Stomach (tissue), 19 donors: Measurements from ENCODE around the gene CUEDC2. TPM values are rescaled to one million over a fixed set of nuclear protein-coding genes. Genes with fewer than 3 reads are reported as not detected.

Experiments used
- DNase-seq, 2 donors: peaks; one replicate each; pipeline versions ENCODE4 v3.0.0 to v3.0.0-alpha.2; 2013 to 2019
- H3K27ac ChIP-seq, 5 donors: fragments of 200-600 bp in 4 of 5; sonication (generic) in 4 of 5; one replicate each; pipeline ENCODE4 v1.5.1; 2013 to 2019; ENCODE audit warnings: mild to moderate bottlenecking in 1 of 5, moderate library complexity in 1 of 5
- H3K27me3 ChIP-seq, 3 donors: fragments of 200-600 bp; sonication (generic); one replicate each; pipeline ENCODE4 v1.5.1; 2017 to 2019; ENCODE audit warnings: mixed run types in 1 of 3
- H3K36me3 ChIP-seq, 4 donors: fragments of 200-600 bp; sonication (generic); 1 replicate in 3 of 4; 2 replicates in 1 of 4; pipeline ENCODE4 v1.5.1; 2016 to 2019
- H3K4me1 ChIP-seq, 4 donors: fragments of 200-600 bp; sonication (generic); one replicate each; pipeline ENCODE4 v1.5.1; 2016 to 2019
- H3K4me3 ChIP-seq, 4 donors: fragments of 200-600 bp; sonication (generic) in 3 of 4; one replicate each; pipeline ENCODE4 v1.5.1; 2016 to 2019; ENCODE audit warnings: mild to moderate bottlenecking in 1 of 4
- H3K9me3 ChIP-seq, 4 donors: fragments of 200-600 bp; sonication (generic); one replicate each; pipeline ENCODE4 v1.5.1; 2016 to 2019
- EP300 ChIP-seq: sonication (generic); formaldehyde crosslinking; IDR thresholded peaks from one replicate; pipeline ENCODE4 v1.6.1; 2017; ENCODE audit warnings: antibody characterized with exemption
- POLR2A ChIP-seq, 4 donors: fragments of 450-650 bp; IDR thresholded peaks; one replicate each; pipeline ENCODE4 v1.6.1; 2016; ENCODE audit warnings: antibody characterized with exemption in 4 of 4, control low read depth in 2 of 4, mild to moderate bottlenecking in 1 of 4, moderate library complexity in 1 of 4
- POLR2AphosphoS5 ChIP-seq, 3 donors: sonication (generic); formaldehyde crosslinking; IDR thresholded peaks; one replicate each; pipeline ENCODE4 v1.6.1; 2016; ENCODE audit warnings: antibody characterized with exemption in 3 of 3
- WGBS, 5 donors: extraction: QIAGEN DNeasy Blood & Tissue Kit in 3 of 5; methylation state at CpG; one replicate each; pipeline versions ENCODE4 v1.1.5 to v1.1.7; 2013 to 2018; 5-methylcytosine and 5-hydroxymethylcytosine counted together
- intact Hi-C: fragments of 100-400 bp; cut with DNase I; formaldehyde crosslinking; loops from one replicate; pipeline ENCODE4 v1.15.1; 2023; ENCODE audit warnings: low total_unique reads
- long read RNA-seq, 10 donors: transcript quantifications; one replicate each; lab custom pipeline, GENCODE V29; 2026
- polyA plus RNA-seq, 3 donors: library from polyadenylated mRNA; stranded (reverse); fragments of 200-250 nt; gene quantifications; one replicate each; pipeline ENCODE4 v1.2.3, GENCODE V29; 2013
- total RNA-seq, 5 donors: library from RNA; depleted of rRNA; stranded (reverse); fragments of >200 nt; gene quantifications; one replicate each; pipeline versions ENCODE4 v1.1.0 to v1.2.3, GENCODE V29; 2014 to 2016
- TF ChIP-seq, protein P1 (sequence below), 7 experiments: fragments of 450-650 bp in 4 of 7; fragments of 200-600 bp in 3 of 7; sonication (generic) in 3 of 7; IDR thresholded peaks; one replicate each; pipeline ENCODE4 v1.5.1; 2016 to 2019; ENCODE audit warnings: antibody characterized with exemption in 7 of 7, control low read depth in 2 of 7, mild to moderate bottlenecking in 1 of 7
- donor health status: healthy with polysubstance abuse.
- donor health status: Bipolar disorder and iron deficiency.
- donor health status: healthy.

The CUEDC2 gene, protein sequence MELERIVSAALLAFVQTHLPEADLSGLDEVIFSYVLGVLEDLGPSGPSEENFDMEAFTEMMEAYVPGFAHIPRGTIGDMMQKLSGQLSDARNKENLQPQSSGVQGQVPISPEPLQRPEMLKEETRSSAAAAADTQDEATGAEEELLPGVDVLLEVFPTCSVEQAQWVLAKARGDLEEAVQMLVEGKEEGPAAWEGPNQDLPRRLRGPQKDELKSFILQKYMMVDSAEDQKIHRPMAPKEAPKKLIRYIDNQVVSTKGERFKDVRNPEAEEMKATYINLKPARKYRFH
- total RNA-seq: 100 to 1,000 TPM in 1 of 5 donors, 10 to 100 TPM in 4; 15.9 to 145 (median 31.8) TPM
- 10 to 100 TPM; 48.6 to 59.2 (median 49.2) TPM for polyA plus RNA-seq
- long read RNA-seq, donor 1, transcript CUEDC2-201 (9 exons, 1,191 nt): major isoform, 22 of 29 reads
- long read RNA-seq, donor 1, partial matches to known transcripts: 5 of 29 reads
- long read RNA-seq, donor 1, other reads (novel, unspliced or antisense): 0 of 29 reads
- long read RNA-seq, donor 2, transcript CUEDC2-201 (9 exons, 1,191 nt): major isoform, 27 of 36 reads
- long read RNA-seq, donor 2, partial matches to known transcripts: 8 of 36 reads
- long read RNA-seq, donor 2, other reads (novel, unspliced or antisense): 0 of 36 reads
- long read RNA-seq, donor 3, transcript CUEDC2-201 (9 exons, 1,191 nt): major isoform, 15 of 21 reads
- long read RNA-seq, donor 3, partial matches to known transcripts: 6 of 21 reads
- long read RNA-seq, donor 3, other reads (novel, unspliced or antisense): 0 of 21 reads
- long read RNA-seq, donor 4, partial matches to known transcripts: 0 of 2 reads
- long read RNA-seq, donor 4, other reads (novel, unspliced or antisense): 0 of 2 reads
- long read RNA-seq, donor 5, transcript CUEDC2-201 (9 exons, 1,191 nt): major isoform, 22 of 33 reads
- long read RNA-seq, donor 5, partial matches to known transcripts: 8 of 33 reads
- long read RNA-seq, donor 5, other reads (novel, unspliced or antisense): 0 of 33 reads
- long read RNA-seq, donor 6, transcript CUEDC2-201 (9 exons, 1,191 nt): major isoform, 48 of 68 reads
- long read RNA-seq, donor 6, partial matches to known transcripts: 17 of 68 reads
- long read RNA-seq, donor 6, other reads (novel, unspliced or antisense): 0 of 68 reads
- long read RNA-seq, donor 7, transcript CUEDC2-201 (9 exons, 1,191 nt): major isoform, 27 of 43 reads
- long read RNA-seq, donor 7, partial matches to known transcripts: 15 of 43 reads
- long read RNA-seq, donor 7, other reads (novel, unspliced or antisense): 0 of 43 reads
- long read RNA-seq, donor 8, transcript CUEDC2-201 (9 exons, 1,191 nt): major isoform, 15 of 27 reads
- long read RNA-seq, donor 8, partial matches to known transcripts: 10 of 27 reads
- long read RNA-seq, donor 8, other reads (novel, unspliced or antisense): 0 of 27 reads
- long read RNA-seq, donor 9, transcript CUEDC2-201 (9 exons, 1,191 nt): major isoform, 10 of 23 reads
- long read RNA-seq, donor 9, partial matches to known transcripts: 11 of 23 reads
- long read RNA-seq, donor 9, other reads (novel, unspliced or antisense): 0 of 23 reads
- long read RNA-seq, donor 10, transcript CUEDC2-201 (9 exons, 1,191 nt): major isoform, 6 of 8 reads
- long read RNA-seq, donor 10, partial matches to known transcripts: 0 of 8 reads
- long read RNA-seq, donor 10, other reads (novel, unspliced or antisense): 0 of 8 reads

- WGBS, 5 donors: 0% methylated on average over 48 to 52 of the region's 52 CpGs
- peak; percentile 97 to 99 for DNase-seq
- H3K4me1 ChIP-seq: peaks cover 5 to 47% (median 24%) of the 10 kb centered on the region in 4 donors
- peak within 1 kb of the TSS; percentile 78 to 90 (median 84) for H3K4me3 ChIP-seq
- TF ChIP-seq, protein P1, sequence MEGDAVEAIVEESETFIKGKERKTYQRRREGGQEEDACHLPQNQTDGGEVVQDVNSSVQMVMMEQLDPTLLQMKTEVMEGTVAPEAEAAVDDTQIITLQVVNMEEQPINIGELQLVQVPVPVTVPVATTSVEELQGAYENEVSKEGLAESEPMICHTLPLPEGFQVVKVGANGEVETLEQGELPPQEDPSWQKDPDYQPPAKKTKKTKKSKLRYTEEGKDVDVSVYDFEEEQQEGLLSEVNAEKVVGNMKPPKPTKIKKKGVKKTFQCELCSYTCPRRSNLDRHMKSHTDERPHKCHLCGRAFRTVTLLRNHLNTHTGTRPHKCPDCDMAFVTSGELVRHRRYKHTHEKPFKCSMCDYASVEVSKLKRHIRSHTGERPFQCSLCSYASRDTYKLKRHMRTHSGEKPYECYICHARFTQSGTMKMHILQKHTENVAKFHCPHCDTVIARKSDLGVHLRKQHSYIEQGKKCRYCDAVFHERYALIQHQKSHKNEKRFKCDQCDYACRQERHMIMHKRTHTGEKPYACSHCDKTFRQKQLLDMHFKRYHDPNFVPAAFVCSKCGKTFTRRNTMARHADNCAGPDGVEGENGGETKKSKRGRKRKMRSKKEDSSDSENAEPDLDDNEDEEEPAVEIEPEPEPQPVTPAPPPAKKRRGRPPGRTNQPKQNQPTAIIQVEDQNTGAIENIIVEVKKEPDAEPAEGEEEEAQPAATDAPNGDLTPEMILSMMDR (IDR thresholded peaks at IDR 0.05): no peak
- TF ChIP-seq POLR2AphosphoS5 (IDR thresholded peaks at IDR 0.05): peak; percentile 70 to 96 (median 72)
- TF ChIP-seq POLR2A (IDR thresholded peaks at IDR 0.05): no peak
- intact Hi-C loops: no loop called here
- H3K27me3 ChIP-seq: peaks cover 0 to 35% (median 3%) of the 10 kb centered on the region in 3 donors
- H3K9me3 ChIP-seq: no peaks in the 10 kb centered on the region
- H3K36me3 ChIP-seq: no peaks in the 10 kb centered on the region
- H3K27ac ChIP-seq: peak within 1 kb of the TSS; percentile 75 to 90 (median 85)
Observed at GRCh38 chr10:102432162-102432950, at the start of gene CUEDC2. CUEDC2 (minus strand) TSS chr10:102432574; CDS start chr10:102425188, 7,386 bp downstream.

DNA sequence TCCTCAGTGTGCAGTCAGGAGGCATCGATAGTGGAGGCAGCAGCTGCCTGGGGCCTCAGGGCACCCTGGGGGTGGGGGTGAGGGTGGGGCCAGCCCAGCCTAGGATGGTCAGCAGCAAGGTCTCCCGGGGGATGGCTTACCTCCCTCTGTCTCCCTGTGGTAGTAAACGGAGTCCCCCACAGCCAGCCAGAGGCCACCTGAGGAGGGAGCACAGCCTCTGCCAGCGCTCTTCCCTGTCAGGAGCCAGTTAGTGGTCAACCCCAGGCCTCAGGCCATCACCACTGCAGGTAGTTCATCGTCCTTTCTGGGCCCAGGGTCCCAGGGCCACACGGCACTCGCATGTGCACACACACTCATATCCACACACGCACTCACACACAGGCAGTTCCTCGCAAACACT is 48.0 kb upstream of the CUEDC2 start:
- intact Hi-C loops: no loop called here
- TF ChIP-seq POLR2A (IDR thresholded peaks at IDR 0.05) (no peak), EP300 (no peak), POLR2AphosphoS5 (IDR thresholded peaks at IDR 0.05) (no peak)
- TF ChIP-seq, protein P1 (IDR thresholded peaks at IDR 0.05): no peak
- Histone ChIP-seq H3K27me3 (no peaks in the 10 kb centered on the region), H3K9me3 (no peaks in the 10 kb centered on the region), H3K4me1 (peaks cover 0 to 9% (median 4%) of the 10 kb centered on the region in 4 donors), H3K36me3 (peaks cover 53 to 66% (median 64%) of the 10 kb centered on the region in 4 donors), H3K4me3 (no peak overlapping the region), H3K27ac (no peak overlapping the region)
- no peak for DNase-seq
- WGBS, 5 donors: 81 to 87% (median 84%) methylated on average over 8 to 9 of the region's 9 CpGs

GRCh38 chr10:102479651-102480050 is 47.3 kb upstream of the CUEDC2 start:
- DNase-seq: no peak
- peak overlapping the region in 2 of 5 donors; percentile 20 to 55 for H3K27ac ChIP-seq

More at GRCh38 chr10:102479651-102480050, 47.3 kb upstream of the CUEDC2 start:
- Histone ChIP-seq H3K4me1 (peaks cover 0 to 9% (median 4%) of the 10 kb centered on the region in 4 donors), H3K9me3 (no peaks in the 10 kb centered on the region), H3K4me3 (no peak overlapping the region), H3K27me3 (no peaks in the 10 kb centered on the region), H3K36me3 (peaks cover 46 to 58% (median 56%) of the 10 kb centered on the region in 4 donors)
- intact Hi-C loops: no loop called here
- TF ChIP-seq, protein P1 (IDR thresholded peaks at IDR 0.05): no peak
- TF ChIP-seq POLR2A (IDR thresholded peaks at IDR 0.05): no peak
- no peak for TF ChIP-seq EP300
- no peak for TF ChIP-seq POLR2AphosphoS5 (IDR thresholded peaks at IDR 0.05)
